HG03521 (cell line): ENCODE measurements around the gene CAMK4.

Source experiments
- ATAC-seq: cut with Tn5 transposase; IDR thresholded peaks from one replicate; pipeline ENCODE4 v1.9.1; 2021; ENCODE audit warnings: mild to moderate bottlenecking, moderate library complexity; ENCODE audit not compliant: unreplicated experiment

Gene CAMK4

GRCh38 chr5:111520908-111521307, 296.7 kb downstream of the CAMK4 start:
- no peak for ATAC-seq

- no peak for ATAC-seq
Observed at GRCh38 chr5:111528056-111528455, 303.9 kb downstream of the CAMK4 start.

DNA sequence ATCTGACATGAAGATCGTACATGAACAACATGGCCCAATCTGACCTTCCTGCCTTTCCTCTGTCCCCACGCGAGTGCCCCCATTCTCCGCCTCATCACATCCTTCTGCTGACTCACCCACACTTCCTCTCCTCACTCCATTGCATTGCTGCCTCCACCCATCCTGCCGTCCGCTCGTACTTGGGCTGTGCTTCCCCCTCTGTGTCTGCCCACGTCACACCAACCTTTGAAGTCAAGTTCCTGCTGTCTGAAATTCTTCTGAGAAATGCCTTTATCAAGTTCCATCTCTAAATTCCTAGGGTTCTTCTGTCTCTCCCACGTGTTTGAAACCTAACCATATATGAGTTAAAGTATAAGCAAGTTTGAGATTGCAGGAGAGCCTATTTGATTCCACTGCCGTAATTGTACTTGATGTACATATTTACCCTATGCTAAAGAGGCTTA, 306.1 kb downstream of the CAMK4 start:
- ATAC-seq, result peak; percentile 83

DNA sequence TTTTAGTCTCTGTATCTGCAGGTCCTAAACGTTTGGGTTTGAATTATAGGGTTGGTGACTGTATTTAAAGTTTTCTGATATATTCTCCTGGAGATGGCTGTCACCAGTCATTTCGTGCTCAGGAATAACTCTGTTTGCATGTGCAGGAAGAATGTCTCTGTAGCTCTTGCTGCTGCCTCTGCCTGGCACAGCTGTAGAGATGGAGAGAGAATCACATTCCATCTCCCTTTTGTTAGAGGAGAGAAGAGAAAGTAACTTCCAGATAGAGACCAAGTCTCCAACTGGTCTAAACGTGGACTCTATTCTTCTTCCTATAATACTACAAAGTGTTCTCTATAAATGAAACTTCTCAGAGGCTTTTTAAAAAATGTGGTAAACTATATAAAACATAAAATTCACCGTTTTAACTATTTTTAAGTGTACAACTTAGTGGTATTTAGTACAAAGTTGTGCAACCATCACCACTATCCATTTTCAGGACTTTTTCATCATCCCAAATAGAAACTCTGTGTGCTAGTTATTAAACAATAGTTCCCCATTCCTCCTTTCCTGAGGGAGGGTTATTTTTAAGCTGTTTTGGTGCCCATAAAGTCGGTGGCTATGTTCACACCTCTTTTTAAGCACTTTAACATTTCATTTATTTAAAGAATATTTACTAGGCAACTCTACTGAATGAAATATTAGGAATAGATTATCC, 308.9 kb downstream of the CAMK4 start:
- no peak for ATAC-seq

DNA sequence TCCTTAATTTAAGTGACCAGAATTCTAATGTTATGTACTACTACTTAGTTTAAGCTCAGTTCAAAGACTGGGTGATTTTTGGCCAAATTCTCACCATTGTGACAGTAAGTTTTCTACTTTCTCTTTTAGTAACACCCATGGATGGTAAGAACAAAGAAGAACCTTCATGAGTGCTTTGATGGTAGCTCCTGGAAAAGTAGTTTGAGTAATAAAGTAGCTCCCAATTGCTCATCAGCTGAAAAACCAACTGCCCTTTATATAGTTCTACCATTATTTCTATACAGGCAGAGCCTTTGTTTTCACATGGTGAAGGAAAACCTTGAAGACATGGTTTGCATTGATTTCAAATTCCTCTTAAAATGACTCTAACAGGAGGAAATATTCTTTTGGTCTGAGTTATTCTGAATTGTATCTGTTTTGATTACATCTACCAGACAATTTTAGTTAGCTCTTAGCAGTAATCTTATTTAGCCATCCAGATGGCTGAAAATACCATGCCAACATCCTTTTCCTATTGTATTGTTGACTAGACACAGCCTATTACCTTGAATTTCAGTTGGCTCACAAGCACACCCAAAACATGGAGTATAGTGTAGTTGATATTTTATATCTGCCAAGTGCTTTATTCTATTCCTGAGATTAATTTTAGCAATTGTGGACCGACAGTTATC, 311.8 kb downstream of the CAMK4 start:
- no peak for ATAC-seq

GRCh38 chr5:111537141-111538024, 313.2 kb downstream of the CAMK4 start:
- no peak for ATAC-seq
